Type B pancreatic cell (in vitro differentiated cells): ENCODE data around the gene TBPL1. TPM values are rescaled to one million over a fixed set of nuclear protein-coding genes. Genes with fewer than 3 reads are reported as not detected.

ENCODE experiments used
- DNase-seq: peaks from one replicate; pipeline ENCODE4 v3.0.0; 2021; ENCODE audit warnings: mixed read lengths; ENCODE audit not compliant: unreplicated experiment; ENCODE audit errors: extremely low spot score
- H3K27ac Mint-ChIP-seq: 2 replicates; pipeline ENCODE4 v1.8.0; 2021; ENCODE audit warnings: mild to moderate bottlenecking, mixed read lengths
- H3K27me3 Mint-ChIP-seq: 2 replicates; pipeline ENCODE4 v1.8.0; 2021; ENCODE audit warnings: mixed read lengths
- H3K36me3 Mint-ChIP-seq: 2 replicates; pipeline ENCODE4 v1.8.0; 2021; ENCODE audit warnings: mixed read lengths
- H3K4me1 Mint-ChIP-seq: one replicate; pipeline ENCODE4 v1.8.0; 2021; ENCODE audit warnings: mixed read lengths; ENCODE audit not compliant: unreplicated experiment
- H3K4me3 Mint-ChIP-seq: 2 replicates; pipeline ENCODE4 v1.8.0; 2021; ENCODE audit warnings: mild to moderate bottlenecking, mixed read lengths
- H3K9me3 Mint-ChIP-seq: 2 replicates; pipeline ENCODE4 v1.8.0; 2021; ENCODE audit warnings: mixed read lengths
- total RNA-seq: library from RNA; stranded (reverse); gene quantifications from 2 replicates; pipeline ENCODE4 v1.2.1, GENCODE V29; 2021; ENCODE audit warnings: low replicate concordance
- TF ChIP-seq, protein P1 (sequence below): fragments of 200-600 bp; sonication (generic); conservative IDR thresholded peaks from 2 replicates; pipeline ENCODE4 v1.5.0; 2021; ENCODE audit warnings: antibody characterized with exemption, mild to moderate bottlenecking

TBPL1 gene
- total RNA-seq, 1 donor from 2014 or later = 35.5 TPM

DNA sequence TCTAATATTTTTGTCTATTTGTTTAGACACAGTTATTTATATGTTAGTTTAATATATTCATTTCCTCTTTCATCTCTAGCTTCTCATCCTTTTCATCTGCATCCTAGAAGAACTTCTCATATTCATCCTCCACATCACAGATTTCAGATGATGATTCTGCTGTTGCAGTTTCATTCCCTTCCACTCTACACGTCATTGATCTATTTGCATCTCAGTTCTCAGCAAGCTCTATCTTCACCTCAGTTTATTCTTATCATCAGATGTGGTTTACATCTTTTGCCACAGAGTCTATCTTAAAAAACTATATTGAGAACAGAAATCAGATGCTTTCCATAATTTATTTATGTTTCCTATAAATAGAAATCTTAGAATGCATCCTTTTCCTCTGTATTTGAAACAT is 86.1 kb downstream of the TBPL1 start:
- Mint-ChIP-seq H3K36me3 (no peaks in the 10 kb centered on the region), H3K4me3 (no peak overlapping the region), H3K9me3 (no peaks in the 10 kb centered on the region), H3K4me1 (peaks cover 19% of the 10 kb centered on the region), H3K27ac (no peak overlapping the region), H3K27me3 (no peaks in the 10 kb centered on the region)
- TF ChIP-seq, protein P1, sequence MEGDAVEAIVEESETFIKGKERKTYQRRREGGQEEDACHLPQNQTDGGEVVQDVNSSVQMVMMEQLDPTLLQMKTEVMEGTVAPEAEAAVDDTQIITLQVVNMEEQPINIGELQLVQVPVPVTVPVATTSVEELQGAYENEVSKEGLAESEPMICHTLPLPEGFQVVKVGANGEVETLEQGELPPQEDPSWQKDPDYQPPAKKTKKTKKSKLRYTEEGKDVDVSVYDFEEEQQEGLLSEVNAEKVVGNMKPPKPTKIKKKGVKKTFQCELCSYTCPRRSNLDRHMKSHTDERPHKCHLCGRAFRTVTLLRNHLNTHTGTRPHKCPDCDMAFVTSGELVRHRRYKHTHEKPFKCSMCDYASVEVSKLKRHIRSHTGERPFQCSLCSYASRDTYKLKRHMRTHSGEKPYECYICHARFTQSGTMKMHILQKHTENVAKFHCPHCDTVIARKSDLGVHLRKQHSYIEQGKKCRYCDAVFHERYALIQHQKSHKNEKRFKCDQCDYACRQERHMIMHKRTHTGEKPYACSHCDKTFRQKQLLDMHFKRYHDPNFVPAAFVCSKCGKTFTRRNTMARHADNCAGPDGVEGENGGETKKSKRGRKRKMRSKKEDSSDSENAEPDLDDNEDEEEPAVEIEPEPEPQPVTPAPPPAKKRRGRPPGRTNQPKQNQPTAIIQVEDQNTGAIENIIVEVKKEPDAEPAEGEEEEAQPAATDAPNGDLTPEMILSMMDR = no peak
- DNase-seq = no peak

Other genes with a start within 250 kb of the TBPL1 start
- 0.36 and 1.3 TPM in 2 replicates for gene TCF21, start 64.1 kb upstream of the TBPL1 start, total RNA-seq
- 2.7 and 5.5 TPM in 2 replicates for gene SLC2A12, start 99.4 kb downstream of the TBPL1 start, total RNA-seq